ENCODE data around the gene PDE1C.
A peak's percentile ranks its signal among the peaks of the same experiment; 100 is the strongest.

PDE1C gene

DNA sequence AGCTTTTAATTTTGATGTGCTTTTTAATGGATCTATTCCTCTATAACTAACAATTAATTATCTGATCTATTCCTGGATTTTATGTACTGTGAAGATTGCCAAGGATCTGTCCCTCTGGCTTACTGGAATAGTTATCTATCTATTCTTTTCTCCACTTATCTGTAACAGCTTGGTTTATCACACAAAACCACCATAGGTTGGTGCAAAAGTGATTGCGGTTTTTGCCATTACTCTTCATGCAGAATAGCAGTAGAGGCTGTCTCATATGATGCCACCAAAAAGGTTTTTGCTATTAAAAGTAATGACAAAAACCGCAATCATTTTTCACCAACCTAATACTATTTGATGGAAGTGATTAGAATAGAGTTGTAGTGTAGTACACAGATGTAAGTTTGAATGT lies 115.7 kb downstream of the PDE1C start:
- no peaks in the 10 kb centered on the region for H3K36me3 ChIP-seq (ENCODE audit: control insufficient read depth in 4 of 4, insufficient read depth in 4 of 4, low read length in 3 of 4)
- no peaks in the 10 kb centered on the region for H3K9me3 ChIP-seq (ENCODE audit: control extremely low read depth in 1 of 5, control insufficient read depth in 4 of 5, insufficient read depth in 2 of 5, low read depth in 1 of 5, low read length in 4 of 5)
- no CpG with 5 or more reads among the region's 2 CpGs for WGBS (ENCODE audit: insufficient coverage)
- no peak overlapping the region for H3K4me3 ChIP-seq (ENCODE audit: control insufficient read depth in 1 of 7, extremely low read depth in 1 of 7, insufficient read depth in 4 of 7, low read depth in 2 of 7, low read length in 6 of 7)
- DNase-seq, result no peak
- POLR2A ChIA-PET, result no interaction called here
- H3K27me3 ChIP-seq (replicated peaks in 2 of 5; ENCODE audit: control insufficient read depth in 4 of 5, insufficient read depth in 5 of 5, low read length in 4 of 5), result no peaks in the 10 kb centered on the region
- CTCF ChIA-PET, result no interaction called here
- H3K4me1 ChIP-seq (ENCODE audit: control extremely low read depth in 1 of 4, control insufficient read depth in 4 of 4, insufficient read depth in 4 of 4, low read length in 3 of 4), result peaks cover 0 to 9% (median 0%) of the 10 kb centered on the region in 4 experiments
- no peak overlapping the region for H3K27ac ChIP-seq (ENCODE audit: insufficient read depth in 1 of 2, low read depth in 1 of 2, low read length in 2 of 2, poor library complexity in 1 of 2, severe bottlenecking in 2 of 2)

DNA sequence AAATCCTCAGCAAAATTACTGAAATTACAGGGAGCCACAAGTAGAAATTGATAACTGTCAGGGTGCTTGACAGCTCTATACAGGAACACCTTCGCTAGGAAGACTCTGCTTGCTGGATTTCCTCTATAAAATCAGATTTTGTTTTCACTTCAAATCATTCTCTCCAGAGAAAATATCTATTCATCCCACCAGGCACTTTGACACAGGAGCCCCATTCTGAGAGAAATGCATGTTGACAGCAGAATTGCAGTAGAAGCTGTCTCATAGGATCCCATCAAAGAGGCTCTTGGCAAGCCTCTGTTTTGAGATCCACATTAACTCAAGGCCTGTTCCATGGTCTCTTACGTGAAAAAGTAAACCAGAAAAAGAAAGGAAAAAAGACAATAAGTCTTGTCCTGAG lies 116.8 kb downstream of the PDE1C start:
- Histone ChIP-seq H3K9me3 (ENCODE audit: control extremely low read depth in 1 of 5, control insufficient read depth in 4 of 5, insufficient read depth in 2 of 5, low read depth in 1 of 5, low read length in 4 of 5) (no peaks in the 10 kb centered on the region), H3K4me1 (ENCODE audit: control extremely low read depth in 1 of 4, control insufficient read depth in 4 of 4, insufficient read depth in 4 of 4, low read length in 3 of 4) (peaks cover 0 to 9% (median 0%) of the 10 kb centered on the region in 4 experiments), H3K36me3 (ENCODE audit: control insufficient read depth in 4 of 4, insufficient read depth in 4 of 4, low read length in 3 of 4) (no peaks in the 10 kb centered on the region), H3K27me3 (replicated peaks in 2 of 5; ENCODE audit: control insufficient read depth in 4 of 5, insufficient read depth in 5 of 5, low read length in 4 of 5) (no peaks in the 10 kb centered on the region), H3K27ac (ENCODE audit: insufficient read depth in 1 of 2, low read depth in 1 of 2, low read length in 2 of 2, poor library complexity in 1 of 2, severe bottlenecking in 2 of 2) (no peak overlapping the region), H3K4me3 (ENCODE audit: control insufficient read depth in 1 of 7, extremely low read depth in 1 of 7, insufficient read depth in 4 of 7, low read depth in 2 of 7, low read length in 6 of 7) (no peak overlapping the region)
- ChIA-PET CTCF (no interaction called here), POLR2A (no interaction called here)
- WGBS (ENCODE audit: insufficient coverage), result 100% methylated on average over 1 of the region's 2 CpGs
- DNase-seq, result no peak

DNA sequence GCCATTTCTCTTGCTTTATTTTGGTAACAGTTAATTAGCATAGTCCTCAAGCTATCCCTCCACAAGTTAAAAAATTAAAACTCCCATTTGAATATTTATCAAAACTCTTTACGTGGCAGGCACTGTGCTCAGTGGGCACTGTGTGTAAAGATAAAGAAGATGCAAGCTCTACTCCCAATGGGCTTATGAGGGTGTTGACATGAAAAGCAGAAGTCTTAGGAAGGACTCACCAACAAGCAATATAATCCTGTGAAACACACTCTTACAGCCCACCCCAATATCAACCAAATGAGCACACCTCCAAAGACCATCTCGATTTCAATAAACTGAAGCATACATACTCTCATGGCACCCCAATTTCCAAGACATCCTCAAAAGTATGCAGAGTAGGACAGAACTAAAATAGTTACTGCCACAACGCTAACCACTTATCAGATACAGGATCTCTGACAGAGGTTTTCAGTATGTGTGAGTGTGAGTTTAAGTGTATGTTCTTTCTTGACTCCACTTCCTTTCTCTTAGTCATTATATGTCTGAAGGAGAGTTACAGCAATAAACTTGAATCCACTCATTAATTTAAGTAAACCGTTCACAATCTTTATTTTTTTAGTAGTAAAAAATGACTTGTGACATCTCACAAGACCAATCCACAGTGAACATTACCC lies 120.0 kb downstream of the PDE1C start:
- Histone ChIP-seq H3K4me1 (ENCODE audit: control extremely low read depth in 1 of 4, control insufficient read depth in 4 of 4, insufficient read depth in 4 of 4, low read length in 3 of 4) (peaks cover 0 to 9% (median 0%) of the 10 kb centered on the region in 4 experiments), H3K27me3 (replicated peaks in 2 of 5; ENCODE audit: control insufficient read depth in 4 of 5, insufficient read depth in 5 of 5, low read length in 4 of 5) (no peaks in the 10 kb centered on the region), H3K36me3 (ENCODE audit: control insufficient read depth in 4 of 4, insufficient read depth in 4 of 4, low read length in 3 of 4) (no peaks in the 10 kb centered on the region), H3K27ac (ENCODE audit: insufficient read depth in 1 of 2, low read depth in 1 of 2, low read length in 2 of 2, poor library complexity in 1 of 2, severe bottlenecking in 2 of 2) (no peak overlapping the region), H3K4me3 (ENCODE audit: control insufficient read depth in 1 of 7, extremely low read depth in 1 of 7, insufficient read depth in 4 of 7, low read depth in 2 of 7, low read length in 6 of 7) (no peak overlapping the region), H3K9me3 (ENCODE audit: control extremely low read depth in 1 of 5, control insufficient read depth in 4 of 5, insufficient read depth in 2 of 5, low read depth in 1 of 5, low read length in 4 of 5) (peaks cover 0 to 8% (median 0%) of the 10 kb centered on the region in 5 experiments)
- WGBS (ENCODE audit: insufficient coverage), result 100% methylated on average over 1 of the region's 4 CpGs
- DNase-seq, result peak in 2 of 3 donors; percentile 17
- CTCF ChIA-PET, result no interaction called here
- POLR2A ChIA-PET, result no interaction called here

DNA sequence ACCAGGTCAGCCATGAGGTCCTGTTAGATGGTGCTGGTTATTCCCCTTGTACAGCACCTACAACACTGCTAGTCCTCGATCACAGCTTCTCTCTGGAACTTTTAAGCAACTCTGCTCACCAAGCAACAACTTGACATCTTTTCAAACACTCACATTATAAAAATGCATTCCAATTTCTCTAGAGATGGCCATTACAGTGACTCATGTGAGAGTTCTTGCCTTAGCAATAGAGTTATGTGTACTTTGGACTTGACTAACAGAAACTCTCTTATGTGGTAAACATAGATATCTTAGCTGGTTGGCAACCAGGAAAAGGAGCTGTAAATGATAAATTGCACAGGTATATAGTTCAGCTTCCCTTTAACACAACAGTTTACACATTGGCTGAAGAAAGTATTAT lies 122.2 kb downstream of the PDE1C start:
- ChIA-PET CTCF (no interaction called here), POLR2A (no interaction called here)
- peaks cover 0 to 9% (median 0%) of the 10 kb centered on the region in 4 experiments for H3K4me1 ChIP-seq (ENCODE audit: control extremely low read depth in 1 of 4, control insufficient read depth in 4 of 4, insufficient read depth in 4 of 4, low read length in 3 of 4)

DNA sequence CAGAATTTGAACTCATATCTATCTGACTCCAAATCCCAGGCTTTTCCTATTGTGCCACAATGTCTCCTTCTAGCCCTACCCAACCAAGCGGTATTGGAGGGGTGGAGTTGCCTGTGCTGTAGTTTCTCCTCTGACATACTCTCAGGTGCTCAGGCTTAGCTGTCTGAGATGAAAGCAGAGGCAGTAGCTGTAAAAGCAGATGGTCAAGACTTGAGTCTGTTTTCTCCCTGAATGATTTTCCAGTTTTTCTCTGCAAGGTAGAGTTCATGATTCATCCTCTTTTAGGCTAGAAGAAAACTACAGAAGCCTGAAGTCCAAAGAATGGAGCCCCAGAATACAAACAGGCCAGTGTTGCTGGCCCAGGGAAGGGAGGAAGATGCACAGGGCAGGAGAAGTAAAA lies 130.0 kb downstream of the PDE1C start:
- ChIA-PET CTCF (no interaction called here), POLR2A (interaction anchor here (0.7 kb wide), 1 partner anchor 288 kb away, joined by 3 read pairs; no protein-coding TSS in a partner anchor)
- H3K9me3 ChIP-seq (ENCODE audit: control extremely low read depth in 1 of 5, control insufficient read depth in 4 of 5, insufficient read depth in 2 of 5, low read depth in 1 of 5, low read length in 4 of 5), result no peaks in the 10 kb centered on the region
- WGBS (ENCODE audit: insufficient coverage), result 100% methylated on average over 1 of the region's 1 CpG
- no peak for DNase-seq
- no peak overlapping the region for H3K4me3 ChIP-seq (ENCODE audit: control insufficient read depth in 1 of 7, extremely low read depth in 1 of 7, insufficient read depth in 4 of 7, low read depth in 2 of 7, low read length in 6 of 7)
- no peak overlapping the region for H3K27ac ChIP-seq (ENCODE audit: insufficient read depth in 1 of 2, low read depth in 1 of 2, low read length in 2 of 2, poor library complexity in 1 of 2, severe bottlenecking in 2 of 2)
- no peaks in the 10 kb centered on the region for H3K4me1 ChIP-seq (ENCODE audit: control extremely low read depth in 1 of 4, control insufficient read depth in 4 of 4, insufficient read depth in 4 of 4, low read length in 3 of 4)
- no peaks in the 10 kb centered on the region for H3K36me3 ChIP-seq (ENCODE audit: control insufficient read depth in 4 of 4, insufficient read depth in 4 of 4, low read length in 3 of 4)
- peaks cover 0 to 2% (median 0%) of the 10 kb centered on the region in 5 experiments for H3K27me3 ChIP-seq (replicated peaks in 2 of 5; ENCODE audit: control insufficient read depth in 4 of 5, insufficient read depth in 5 of 5, low read length in 4 of 5)

More for the DNA sequence above, 122.2 kb downstream of the PDE1C start:
- WGBS (ENCODE audit: insufficient coverage), result 83% methylated on average over 1 of the region's 1 CpG
- Histone ChIP-seq H3K27me3 (replicated peaks in 2 of 5; ENCODE audit: control insufficient read depth in 4 of 5, insufficient read depth in 5 of 5, low read length in 4 of 5) (no peaks in the 10 kb centered on the region), H3K4me3 (ENCODE audit: control insufficient read depth in 1 of 7, extremely low read depth in 1 of 7, insufficient read depth in 4 of 7, low read depth in 2 of 7, low read length in 6 of 7) (no peak overlapping the region), H3K9me3 (ENCODE audit: control extremely low read depth in 1 of 5, control insufficient read depth in 4 of 5, insufficient read depth in 2 of 5, low read depth in 1 of 5, low read length in 4 of 5) (peaks cover 0 to 8% (median 0%) of the 10 kb centered on the region in 5 experiments), H3K36me3 (ENCODE audit: control insufficient read depth in 4 of 4, insufficient read depth in 4 of 4, low read length in 3 of 4) (no peaks in the 10 kb centered on the region), H3K27ac (ENCODE audit: insufficient read depth in 1 of 2, low read depth in 1 of 2, low read length in 2 of 2, poor library complexity in 1 of 2, severe bottlenecking in 2 of 2) (no peak overlapping the region)
- DNase-seq, result no peak

DNA sequence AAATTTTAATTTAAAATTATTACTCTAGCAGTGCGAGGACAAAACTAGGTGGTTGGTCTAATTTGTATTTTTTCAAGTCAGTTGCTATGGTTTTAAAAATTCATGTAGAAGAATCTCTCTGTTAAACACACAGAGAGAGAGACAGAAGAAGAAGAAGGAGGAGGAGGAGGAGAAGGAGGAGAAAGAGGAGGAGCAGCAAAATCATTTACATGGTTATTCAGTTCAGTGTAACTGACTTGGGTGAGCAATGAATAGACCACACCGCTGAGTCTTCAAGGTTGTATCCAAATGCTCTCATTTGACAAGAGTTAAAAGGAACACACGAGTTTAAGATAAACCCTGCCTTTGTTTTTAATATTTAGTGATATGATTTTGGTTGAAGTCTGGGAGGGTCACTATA lies 131.1 kb downstream of the PDE1C start:
- H3K27ac ChIP-seq (ENCODE audit: insufficient read depth in 1 of 2, low read depth in 1 of 2, low read length in 2 of 2, poor library complexity in 1 of 2, severe bottlenecking in 2 of 2), result no peak overlapping the region
- CTCF ChIA-PET, result no interaction called here
- no peaks in the 10 kb centered on the region for H3K9me3 ChIP-seq (ENCODE audit: control extremely low read depth in 1 of 5, control insufficient read depth in 4 of 5, insufficient read depth in 2 of 5, low read depth in 1 of 5, low read length in 4 of 5)
- H3K36me3 ChIP-seq (ENCODE audit: control insufficient read depth in 4 of 4, insufficient read depth in 4 of 4, low read length in 3 of 4), result no peaks in the 10 kb centered on the region
- H3K27me3 ChIP-seq (replicated peaks in 2 of 5; ENCODE audit: control insufficient read depth in 4 of 5, insufficient read depth in 5 of 5, low read length in 4 of 5), result peaks cover 0 to 2% (median 0%) of the 10 kb centered on the region in 5 experiments
- WGBS (ENCODE audit: insufficient coverage), result 100% methylated on average over 1 of the region's 3 CpGs
- POLR2A ChIA-PET, result no interaction called here
- no peak overlapping the region for H3K4me3 ChIP-seq (ENCODE audit: control insufficient read depth in 1 of 7, extremely low read depth in 1 of 7, insufficient read depth in 4 of 7, low read depth in 2 of 7, low read length in 6 of 7)
- H3K4me1 ChIP-seq (ENCODE audit: control extremely low read depth in 1 of 4, control insufficient read depth in 4 of 4, insufficient read depth in 4 of 4, low read length in 3 of 4), result no peaks in the 10 kb centered on the region
- DNase-seq, result no peak

DNA sequence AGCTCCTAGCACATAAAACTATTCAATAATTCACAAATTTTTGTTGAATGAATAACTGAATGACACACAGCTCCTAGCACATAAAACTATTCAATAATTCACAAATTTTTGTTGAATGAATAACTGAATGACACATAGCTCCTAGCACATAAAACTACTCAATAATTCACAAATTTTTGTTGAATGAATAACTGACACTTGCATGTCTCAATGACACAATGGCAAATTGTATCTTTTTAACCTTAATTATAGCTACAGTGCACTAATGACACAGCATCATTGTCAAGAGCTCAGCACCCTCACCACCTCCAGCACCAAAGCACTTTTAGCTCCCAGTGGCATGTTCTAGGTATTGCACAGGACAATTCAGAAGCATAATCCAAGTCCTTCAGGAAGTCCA lies 131.6 kb downstream of the PDE1C start:
- CTCF ChIA-PET, result no interaction called here
- no peaks in the 10 kb centered on the region for H3K4me1 ChIP-seq (ENCODE audit: control extremely low read depth in 1 of 4, control insufficient read depth in 4 of 4, insufficient read depth in 4 of 4, low read length in 3 of 4)
- no peak for DNase-seq

More for the DNA sequence above, 131.6 kb downstream of the PDE1C start:
- POLR2A ChIA-PET, result no interaction called here
- no peak overlapping the region for H3K27ac ChIP-seq (ENCODE audit: insufficient read depth in 1 of 2, low read depth in 1 of 2, low read length in 2 of 2, poor library complexity in 1 of 2, severe bottlenecking in 2 of 2)
- no peaks in the 10 kb centered on the region for H3K36me3 ChIP-seq (ENCODE audit: control insufficient read depth in 4 of 4, insufficient read depth in 4 of 4, low read length in 3 of 4)
- no peak overlapping the region for H3K4me3 ChIP-seq (ENCODE audit: control insufficient read depth in 1 of 7, extremely low read depth in 1 of 7, insufficient read depth in 4 of 7, low read depth in 2 of 7, low read length in 6 of 7)
- no peaks in the 10 kb centered on the region for H3K9me3 ChIP-seq (ENCODE audit: control extremely low read depth in 1 of 5, control insufficient read depth in 4 of 5, insufficient read depth in 2 of 5, low read depth in 1 of 5, low read length in 4 of 5)
- H3K27me3 ChIP-seq (replicated peaks in 2 of 5; ENCODE audit: control insufficient read depth in 4 of 5, insufficient read depth in 5 of 5, low read length in 4 of 5), result peaks cover 0 to 2% (median 0%) of the 10 kb centered on the region in 5 experiments
